Stimulated activated CD8-positive, alpha-beta memory T cell treated with anti-CD3 and anti-CD28 coated beads, Interleukin-7, amount 100 ng/mL, for 24 hours (primary cell): ENCODE data around the gene MTA1.

Experiments
- DNase-seq: peaks from one replicate; pipeline ENCODE4 v3.0.0-alpha.2; 2020; ENCODE audit warnings: low read depth

The MTA1 gene

GRCh38 chr14:105387530-105387922 lies 32.1 kb upstream of the MTA1 start:
- DNase-seq = no peak

GRCh38 chr14:105388110-105388951 lies 31.3 kb upstream of the MTA1 start:
- no peak for DNase-seq

- no peak for DNase-seq
Measured at GRCh38 chr14:105388976-105389375, 30.7 kb upstream of the MTA1 start.

GRCh38 chr14:105389534-105389933 lies 30.1 kb upstream of the MTA1 start:
- DNase-seq = no peak

GRCh38 chr14:105389976-105390848 lies 29.4 kb upstream of the MTA1 start:
- DNase-seq = no peak

- DNase-seq = no peak
Measured at GRCh38 chr14:105390849-105391500, 28.7 kb upstream of the MTA1 start.

- no peak for DNase-seq
Measured at GRCh38 chr14:105391541-105391940, 28.1 kb upstream of the MTA1 start.

- DNase-seq = no peak
Measured at GRCh38 chr14:105392131-105393090, 27.2 kb upstream of the MTA1 start.

GRCh38 chr14:105393151-105393550 lies 26.5 kb upstream of the MTA1 start:
- DNase-seq = no peak

GRCh38 chr14:105394714-105395537 lies 24.7 kb upstream of the MTA1 start:
- no peak for DNase-seq

- no peak for DNase-seq
Measured at GRCh38 chr14:105395538-105395854, 24.1 kb upstream of the MTA1 start.

GRCh38 chr14:105397350-105397931 lies 22.2 kb upstream of the MTA1 start:
- no peak for DNase-seq

GRCh38 chr14:105398044-105398725 lies 21.4 kb upstream of the MTA1 start, which contains the start of gene TEX22:
TEX22 (plus strand) TSS chr14:105398538; CDS start chr14:105399341, 803 bp downstream.
- peak; percentile 88 for DNase-seq

- no peak for DNase-seq
Measured at GRCh38 chr14:105398726-105399465, 20.7 kb upstream of the MTA1 start.

- DNase-seq = no peak
Measured at GRCh38 chr14:105399466-105399775, 20.2 kb upstream of the MTA1 start.

- DNase-seq = no peak
Measured at GRCh38 chr14:105400016-105400415, 19.6 kb upstream of the MTA1 start.

GRCh38 chr14:105401699-105402098 lies 17.9 kb upstream of the MTA1 start:
- DNase-seq = no peak

GRCh38 chr14:105408592-105408991 lies 11.0 kb upstream of the MTA1 start:
- no peak for DNase-seq

GRCh38 chr14:105409364-105409763 lies 10.3 kb upstream of the MTA1 start:
- DNase-seq = no peak
